GM19463 (cell line): ENCODE data around the gene CDC26.

Experiments
- ATAC-seq: cut with Tn5 transposase; IDR thresholded peaks from one replicate; pipeline ENCODE4 v1.9.1; 2021; ENCODE audit warnings: mild to moderate bottlenecking, moderate library complexity; ENCODE audit not compliant: unreplicated experiment

Gene CDC26

DNA sequence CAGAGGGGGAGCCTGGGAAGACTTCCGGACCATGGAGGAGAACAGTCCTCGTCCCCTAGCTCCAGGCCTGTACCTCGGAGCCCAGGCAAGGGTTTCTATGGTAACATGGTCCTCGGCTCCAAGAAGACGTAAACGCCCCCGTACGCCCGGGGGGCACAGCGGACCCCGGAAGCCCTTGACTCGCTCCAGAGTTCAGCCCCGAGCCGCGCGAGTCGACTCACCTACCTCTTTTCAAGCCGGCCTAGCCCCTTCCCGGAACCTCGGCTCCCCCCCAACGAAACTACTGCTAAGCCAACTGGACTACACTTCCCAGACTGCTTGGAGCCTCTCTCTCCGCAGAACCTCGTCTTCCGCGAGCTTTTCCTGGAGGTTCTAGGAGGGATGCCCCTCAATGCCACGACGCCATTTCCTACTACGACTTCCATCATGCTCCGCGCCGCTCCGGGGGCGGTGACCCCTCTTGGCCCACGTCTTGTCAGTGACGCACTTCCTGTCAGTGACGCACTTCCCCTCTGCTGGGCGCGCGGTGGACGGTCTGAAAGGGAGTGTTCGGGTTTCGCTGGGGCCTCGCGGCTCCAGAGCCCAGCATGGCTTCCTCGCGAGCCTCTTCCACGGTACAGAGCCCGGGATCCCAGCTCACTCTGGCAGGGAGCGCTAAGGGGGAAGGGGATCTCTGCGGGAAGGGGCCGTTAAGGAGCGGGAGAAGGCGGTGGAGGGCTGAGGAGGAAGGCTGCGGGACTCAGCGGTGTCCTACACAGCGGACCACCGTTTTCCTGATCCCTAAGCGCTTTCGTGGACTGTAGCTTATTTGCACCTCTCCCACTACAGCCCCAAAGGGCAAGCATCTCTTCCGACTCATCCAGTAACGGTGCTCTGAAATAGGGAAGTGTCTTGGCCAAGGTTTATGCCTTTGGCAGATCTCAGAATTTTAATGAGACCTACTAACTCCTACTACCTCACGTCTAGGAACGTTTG, at the start of gene CDC26, which contains the start of gene PRPF4:
CDC26 (minus strand) TSS at position 416 of the 975 bp plus-strand sequence. CDS start 3,065 bp downstream, outside the sequence.
PRPF4 (plus strand) TSS at position 502 of the 975 bp plus-strand sequence; CDS start at position 588, 86 bp downstream.
- peak; percentile 99 for ATAC-seq

DNA sequence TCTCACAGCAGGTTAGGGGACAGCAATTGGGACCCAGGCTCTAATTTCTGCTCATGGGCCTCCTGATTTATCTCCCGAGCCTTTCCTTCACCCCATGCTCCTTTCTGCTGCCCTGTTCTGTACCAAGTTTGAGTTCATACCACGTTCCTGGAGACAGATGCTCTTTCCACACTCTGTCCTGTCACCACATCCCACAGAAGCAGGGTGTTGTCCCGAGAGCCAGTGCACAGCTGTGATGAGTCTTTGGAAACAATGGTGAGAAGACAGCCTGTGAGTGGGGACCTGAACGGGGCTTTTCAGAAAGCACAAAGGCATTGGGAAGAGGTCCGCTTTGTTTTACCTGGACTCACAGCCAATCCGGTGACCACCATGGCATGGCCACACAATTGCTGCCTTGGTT, 47.3 kb upstream of the CDC26 start:
- no peak for ATAC-seq

DNA sequence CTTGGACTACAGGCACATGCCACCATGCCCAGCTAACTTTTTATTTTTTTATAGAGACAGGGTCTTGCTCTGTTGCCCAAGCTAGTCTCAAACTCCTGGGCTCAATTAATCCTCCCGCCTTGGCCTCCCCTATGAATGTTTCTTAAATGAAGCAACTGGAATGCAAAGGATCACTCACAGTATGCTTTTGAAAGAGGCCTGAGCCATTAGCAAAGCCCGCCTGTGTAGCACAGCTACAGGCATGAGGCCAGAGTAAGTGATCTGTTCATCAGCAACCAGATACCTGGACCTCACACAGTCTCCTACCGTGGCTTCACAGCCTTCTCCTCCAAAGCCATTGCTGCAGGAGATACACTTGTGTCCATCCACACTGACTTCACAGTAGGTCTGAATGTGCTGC, 44.7 kb upstream of the CDC26 start:
- ATAC-seq, result no peak

DNA sequence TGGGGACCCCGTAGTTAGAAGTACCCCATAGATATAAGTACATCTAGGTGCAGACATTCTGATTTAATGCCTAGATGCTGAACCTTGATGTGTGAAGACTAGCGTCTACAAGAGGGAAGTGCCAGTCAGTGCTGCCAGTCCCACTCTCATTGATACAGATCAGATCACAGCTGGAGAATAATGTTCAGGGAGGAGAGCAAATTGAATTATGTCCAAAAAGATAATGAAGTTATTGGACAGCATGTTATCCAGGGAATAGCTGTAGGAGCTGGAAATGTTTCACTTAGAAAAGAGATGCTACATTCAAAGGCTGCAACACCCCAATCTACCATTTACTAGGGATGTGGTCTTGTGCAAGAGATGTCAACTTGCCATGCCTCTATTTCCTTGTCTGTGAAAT, 43.7 kb upstream of the CDC26 start:
- ATAC-seq, result no peak

DNA sequence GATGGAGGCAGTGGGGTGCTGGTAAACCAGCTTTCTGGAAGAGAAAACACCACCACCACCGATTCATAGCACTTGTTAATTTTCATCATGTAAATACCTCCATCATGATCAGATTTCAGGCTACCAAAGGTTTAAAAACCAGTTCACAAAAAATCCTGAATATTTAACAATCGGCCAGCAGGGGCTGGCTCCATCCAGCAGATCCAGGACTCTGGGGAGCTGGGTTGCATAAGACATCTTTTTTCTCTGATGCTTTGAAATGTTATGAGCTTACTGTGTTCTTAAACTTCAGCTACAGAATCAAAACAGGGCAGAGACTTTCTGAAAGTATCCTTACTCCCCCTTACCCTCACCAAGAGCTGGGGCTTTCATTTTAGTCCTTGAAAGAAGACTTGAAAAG, 42.4 kb upstream of the CDC26 start:
- no peak for ATAC-seq

DNA sequence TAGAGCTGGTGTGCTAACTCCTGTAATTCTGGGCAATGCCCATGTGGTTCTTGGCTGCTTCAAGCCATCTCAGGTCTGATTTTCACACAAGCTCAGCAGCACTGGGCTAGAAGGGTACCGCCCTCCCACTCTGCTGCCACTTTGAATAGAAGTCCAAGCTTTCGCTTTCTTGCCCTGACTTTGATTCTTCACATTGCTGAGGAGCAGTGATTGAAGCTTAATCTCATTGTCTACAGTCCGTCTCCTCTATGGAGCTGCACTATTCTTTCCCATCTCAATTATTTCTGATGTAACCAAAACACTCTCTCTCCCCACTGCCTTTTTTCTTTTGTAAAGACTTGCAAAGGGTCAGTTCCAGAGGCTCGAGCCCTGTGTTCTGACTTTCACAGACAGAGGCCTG, 40.7 kb upstream of the CDC26 start:
- no peak for ATAC-seq

DNA sequence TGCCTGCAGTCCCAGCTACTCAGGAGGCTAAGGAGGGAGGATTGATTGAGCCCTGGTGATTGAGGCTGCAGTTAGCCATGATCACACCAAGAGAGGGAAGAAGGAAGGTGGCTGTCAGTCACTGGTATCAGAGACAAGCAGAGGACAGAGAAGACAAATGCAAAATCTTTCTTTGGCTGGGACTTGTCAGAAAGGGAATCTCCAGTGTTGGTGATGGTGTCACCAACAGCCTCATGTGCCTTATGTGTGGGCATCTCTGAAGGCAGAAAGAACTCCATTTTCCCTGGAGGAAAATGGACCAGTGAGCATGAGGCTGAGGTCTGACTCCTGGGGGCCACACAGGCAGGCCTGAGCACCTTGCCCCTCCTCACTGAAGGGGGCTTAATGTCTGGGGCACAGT, 39.9 kb upstream of the CDC26 start:
- ATAC-seq, result no peak

DNA sequence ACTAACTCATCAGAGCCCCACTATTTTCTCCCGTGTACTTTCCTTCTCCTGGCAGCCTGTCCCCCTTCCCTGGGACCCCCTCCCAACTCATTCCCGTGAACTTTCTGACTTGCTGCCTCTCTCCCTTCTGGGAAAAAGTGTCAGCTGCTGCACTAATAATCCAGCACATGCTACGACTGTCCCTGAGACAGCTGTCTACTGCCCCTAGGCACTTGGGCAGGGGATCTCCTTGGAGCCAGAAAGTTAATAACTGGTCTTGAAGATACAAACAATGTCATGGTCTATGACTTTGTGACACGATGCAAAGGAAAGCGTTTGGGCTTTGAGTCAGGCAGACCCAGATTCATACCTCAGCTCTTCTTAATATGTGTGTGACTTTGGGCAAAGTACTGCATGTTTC, 37.9 kb upstream of the CDC26 start:
- ATAC-seq, result no peak

DNA sequence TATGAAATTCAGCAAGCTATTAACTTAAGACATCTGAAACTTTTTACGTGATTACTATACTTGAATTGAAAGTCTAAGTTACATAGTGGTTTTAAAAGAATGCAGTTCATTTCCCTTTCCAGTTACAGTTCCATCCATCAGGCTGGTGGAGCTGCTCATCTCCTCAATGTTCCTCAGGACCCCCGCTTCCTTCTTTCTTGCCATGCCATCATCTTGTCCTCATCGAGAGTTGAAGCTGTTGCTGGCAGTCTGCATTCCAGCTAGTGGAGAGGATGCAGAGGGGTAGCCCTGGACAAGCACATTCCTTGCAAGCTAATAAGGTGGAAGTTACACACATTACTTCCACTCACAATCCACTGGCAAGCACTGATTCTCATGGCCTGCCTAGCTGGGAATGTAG, 36.6 kb upstream of the CDC26 start:
- ATAC-seq, result no peak

DNA sequence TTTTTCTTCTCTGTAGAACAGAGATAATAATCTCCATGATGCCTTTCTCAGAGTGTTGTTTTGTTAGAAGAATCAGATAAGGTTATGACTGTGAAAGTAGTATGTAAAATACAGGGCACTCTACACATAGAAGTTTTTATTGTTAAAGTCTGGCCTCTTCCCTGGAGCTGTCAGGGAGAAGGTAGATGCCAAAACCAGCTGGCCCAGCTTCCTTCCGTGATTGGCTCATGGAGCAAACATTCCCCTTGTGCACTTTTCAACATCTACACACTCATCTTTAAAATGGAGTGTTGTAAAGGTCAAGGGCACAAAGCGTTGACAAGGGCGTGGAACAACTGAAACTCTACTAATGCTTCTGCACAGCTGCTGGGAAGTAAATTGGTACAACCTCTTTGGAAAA, 35.2 kb upstream of the CDC26 start:
- no peak for ATAC-seq

DNA sequence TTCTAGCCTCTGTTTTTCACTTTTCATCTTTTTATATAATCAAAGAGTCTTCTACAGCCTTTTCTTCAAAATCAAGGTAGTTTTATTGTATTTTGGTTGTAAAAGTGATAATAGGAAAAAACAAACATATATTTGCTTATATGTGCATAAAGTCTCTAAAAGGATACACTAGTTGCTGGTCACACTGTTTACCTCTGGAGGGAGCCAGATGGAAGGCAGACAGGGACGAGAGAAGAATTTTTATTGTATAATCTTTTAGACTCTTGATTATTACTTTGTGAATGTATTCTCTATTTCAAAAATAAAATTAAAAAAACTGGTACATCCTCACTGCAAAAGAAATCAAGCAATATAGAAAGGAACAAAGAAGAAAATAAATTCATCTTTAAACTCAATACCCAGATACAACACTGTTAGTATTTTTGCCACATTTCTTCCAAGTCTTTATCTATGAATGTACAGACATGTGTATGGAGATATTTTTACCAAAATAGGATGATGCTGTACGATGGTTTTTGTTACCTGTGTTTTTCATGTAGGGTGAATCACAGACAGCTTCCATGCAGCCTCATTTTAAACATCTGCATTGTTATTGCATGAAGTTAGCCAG, 33.9 kb upstream of the CDC26 start:
- no peak for ATAC-seq

DNA sequence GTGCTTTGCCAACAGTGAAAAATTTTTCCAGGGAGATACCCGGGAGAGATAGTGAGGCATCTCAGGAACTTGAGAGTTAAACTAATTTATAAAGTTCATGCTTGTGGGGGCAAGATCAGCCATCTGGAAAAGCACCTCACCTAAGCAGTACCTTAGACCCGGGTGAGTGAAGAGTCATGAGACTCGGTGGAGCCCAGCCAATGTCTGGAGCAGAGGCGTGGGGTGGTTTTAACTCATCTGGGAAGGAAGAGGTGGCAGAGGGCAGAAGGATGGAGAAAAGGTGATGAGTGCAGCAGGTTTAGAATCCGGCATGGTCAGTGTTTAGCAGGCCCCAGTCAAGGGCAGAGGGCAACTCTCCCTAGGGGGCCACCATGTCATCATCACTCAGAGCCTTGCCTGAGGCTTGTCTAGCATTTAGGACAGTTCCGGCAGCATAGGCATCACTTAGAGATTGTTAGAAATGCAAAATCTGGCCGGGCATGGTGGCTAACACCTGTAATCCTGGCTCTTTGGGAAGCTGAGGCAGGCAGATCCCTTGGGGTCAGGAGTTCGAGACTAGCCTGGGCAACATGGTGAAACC, 32.1 kb upstream of the CDC26 start:
- ATAC-seq, result no peak

DNA sequence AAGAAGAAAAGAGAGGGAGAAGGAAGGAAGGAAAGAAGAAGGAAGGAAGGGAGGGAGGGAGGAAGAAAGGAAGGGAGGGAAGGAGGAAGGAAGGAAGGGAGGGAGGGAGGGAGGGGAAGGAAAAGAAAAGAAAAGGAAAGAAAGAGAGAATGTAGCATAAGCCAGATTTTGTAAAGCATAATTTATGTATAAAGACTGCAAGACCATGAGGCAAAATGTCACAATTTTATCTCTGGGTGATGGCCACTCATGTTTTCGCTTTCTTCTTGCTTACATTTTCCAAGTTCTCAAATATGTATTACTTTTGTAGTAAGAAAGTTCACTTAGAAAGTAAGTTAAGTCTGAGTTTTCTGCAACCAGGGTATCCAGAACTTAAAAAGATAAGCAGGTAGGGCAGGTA, 31.2 kb upstream of the CDC26 start:
- ATAC-seq, result no peak

DNA sequence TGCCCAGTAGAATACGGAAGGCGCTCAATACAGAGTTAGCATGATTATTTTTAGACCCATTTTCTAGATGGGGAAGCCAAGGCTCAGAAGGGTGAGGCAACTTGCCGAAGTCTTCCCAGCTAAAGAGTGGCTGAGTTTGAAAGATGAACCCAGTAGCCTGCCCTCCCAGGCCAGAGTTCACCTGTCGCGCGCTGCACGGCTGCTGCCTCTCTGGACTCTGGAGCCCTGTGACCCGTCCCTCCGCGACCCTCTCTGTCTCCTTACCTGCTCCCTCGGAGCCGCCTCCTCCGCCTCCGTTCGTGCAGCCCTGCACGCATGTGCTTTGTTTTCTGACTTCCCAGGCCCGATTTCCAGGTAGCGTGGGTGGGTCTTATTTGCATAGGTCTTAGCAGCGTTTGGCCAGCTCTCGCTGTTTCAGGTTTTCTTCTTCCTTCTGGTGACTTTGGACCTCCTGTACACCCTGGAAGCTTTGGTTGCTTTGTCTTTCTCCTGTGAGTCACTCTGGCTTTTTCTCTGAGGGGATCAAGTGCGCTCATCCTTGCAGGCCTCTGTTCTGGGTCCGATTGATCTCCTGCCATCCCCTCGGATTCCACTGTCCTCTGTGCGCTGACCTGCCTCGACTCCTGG, 27.5 kb upstream of the CDC26 start, which contains the start of gene RNF183:
RNF183 (minus strand) TSS at position 585 of the 627 bp plus-strand sequence. CDS start 5,192 bp downstream, outside the sequence.
- no peak for ATAC-seq

DNA sequence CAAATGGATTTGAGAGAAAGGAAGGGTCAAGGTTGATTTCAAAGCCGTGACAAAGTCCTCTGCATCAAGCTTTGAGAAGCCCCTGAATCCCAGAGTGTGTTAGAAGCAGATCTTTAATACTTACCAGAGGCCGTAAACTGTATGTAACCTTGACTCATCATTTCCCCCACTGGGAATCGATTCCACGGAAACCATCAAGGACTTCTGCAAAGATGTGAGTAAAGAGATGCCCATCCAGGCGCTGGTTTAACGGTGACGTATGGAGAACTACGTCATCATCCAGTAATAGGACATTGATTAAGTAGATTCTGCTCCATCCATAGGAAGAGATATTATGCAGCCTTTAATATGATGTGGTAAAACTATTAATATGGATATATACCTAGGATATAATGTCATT, 26.2 kb upstream of the CDC26 start:
- ATAC-seq, result no peak

DNA sequence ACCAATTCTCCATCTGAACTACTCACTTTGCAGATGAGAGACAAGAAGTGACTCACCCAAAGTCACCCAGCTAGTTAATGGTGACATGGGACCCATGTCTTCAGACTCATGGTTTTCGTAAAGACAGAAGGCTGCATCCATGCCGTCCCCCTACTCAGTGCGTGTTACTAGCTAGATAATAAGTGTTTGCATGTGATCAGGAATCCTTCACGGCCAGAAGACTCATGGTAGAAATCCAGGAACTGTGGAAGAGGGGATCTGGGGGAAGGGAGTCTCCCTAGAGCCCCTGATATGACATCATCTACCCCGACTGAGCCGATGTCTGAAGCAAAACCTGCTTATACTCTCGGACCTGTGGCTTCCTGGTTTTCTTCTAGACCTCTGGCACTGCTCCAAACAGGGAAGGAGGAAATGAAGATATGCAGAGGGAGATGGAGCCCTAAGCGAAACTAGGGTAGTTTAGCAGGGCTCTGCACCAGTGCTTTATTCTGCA, 24.5 kb upstream of the CDC26 start:
- ATAC-seq, result no peak

DNA sequence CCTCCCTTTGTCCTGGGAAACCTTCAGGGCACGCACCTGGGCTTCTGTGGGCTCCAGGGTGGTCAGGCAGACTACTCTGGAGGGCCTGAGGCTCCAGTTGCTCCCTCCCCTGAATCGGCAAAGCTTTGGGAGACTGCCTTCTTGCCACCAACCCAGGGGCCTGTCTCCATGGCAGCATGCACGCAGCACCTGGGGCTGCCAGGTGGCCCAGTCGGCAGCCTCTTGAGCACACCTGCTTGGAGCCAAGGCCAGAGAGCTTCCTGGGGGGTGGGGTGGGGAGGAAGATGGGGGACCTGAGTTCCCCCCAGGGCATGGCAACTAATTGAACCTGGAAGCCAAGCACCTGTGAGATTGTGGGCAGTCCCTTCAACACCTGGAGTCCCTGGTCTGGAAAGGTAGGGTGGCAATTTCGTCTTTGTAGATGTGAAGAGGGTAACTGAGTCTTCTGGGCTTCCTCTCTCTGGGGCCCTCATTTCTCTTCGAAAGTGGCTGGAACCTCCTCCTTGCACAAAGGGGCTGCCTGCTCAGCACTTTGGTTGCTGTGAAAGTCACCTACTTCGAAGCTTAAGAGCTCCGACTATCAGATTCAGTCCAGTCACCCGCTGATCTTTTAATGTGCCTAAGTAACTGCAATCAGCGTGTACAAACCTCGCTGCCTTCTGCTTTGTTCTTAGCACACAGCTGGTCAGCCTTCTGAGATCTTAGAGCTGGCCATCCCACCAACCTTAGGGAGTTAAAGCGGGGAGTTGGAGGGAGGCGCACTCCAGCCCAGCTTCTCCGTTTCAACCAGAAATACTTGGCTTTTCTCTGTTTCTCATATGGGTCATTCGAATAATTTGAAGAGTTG, 23.8 kb upstream of the CDC26 start:
- no peak for ATAC-seq

DNA sequence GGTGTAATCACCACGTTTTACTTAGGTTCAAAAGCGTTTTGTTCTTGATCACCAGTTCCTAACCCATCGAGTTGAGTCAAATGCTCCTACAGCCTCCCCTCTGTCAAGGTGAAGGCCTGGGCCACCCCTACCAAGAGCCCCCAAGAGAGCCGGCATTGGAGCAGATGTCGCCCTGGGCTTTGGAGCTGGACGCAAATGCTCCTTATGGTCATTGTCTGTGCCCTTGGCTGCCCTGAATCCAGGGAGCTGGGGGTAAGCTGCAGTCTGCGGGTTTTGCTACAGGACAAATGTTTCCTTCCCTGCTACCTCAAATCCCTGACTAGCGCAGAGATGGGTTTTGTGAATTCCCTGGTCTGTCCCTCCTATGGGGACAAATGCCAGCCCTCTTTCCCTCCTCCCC, 22.9 kb upstream of the CDC26 start:
- ATAC-seq, result no peak

DNA sequence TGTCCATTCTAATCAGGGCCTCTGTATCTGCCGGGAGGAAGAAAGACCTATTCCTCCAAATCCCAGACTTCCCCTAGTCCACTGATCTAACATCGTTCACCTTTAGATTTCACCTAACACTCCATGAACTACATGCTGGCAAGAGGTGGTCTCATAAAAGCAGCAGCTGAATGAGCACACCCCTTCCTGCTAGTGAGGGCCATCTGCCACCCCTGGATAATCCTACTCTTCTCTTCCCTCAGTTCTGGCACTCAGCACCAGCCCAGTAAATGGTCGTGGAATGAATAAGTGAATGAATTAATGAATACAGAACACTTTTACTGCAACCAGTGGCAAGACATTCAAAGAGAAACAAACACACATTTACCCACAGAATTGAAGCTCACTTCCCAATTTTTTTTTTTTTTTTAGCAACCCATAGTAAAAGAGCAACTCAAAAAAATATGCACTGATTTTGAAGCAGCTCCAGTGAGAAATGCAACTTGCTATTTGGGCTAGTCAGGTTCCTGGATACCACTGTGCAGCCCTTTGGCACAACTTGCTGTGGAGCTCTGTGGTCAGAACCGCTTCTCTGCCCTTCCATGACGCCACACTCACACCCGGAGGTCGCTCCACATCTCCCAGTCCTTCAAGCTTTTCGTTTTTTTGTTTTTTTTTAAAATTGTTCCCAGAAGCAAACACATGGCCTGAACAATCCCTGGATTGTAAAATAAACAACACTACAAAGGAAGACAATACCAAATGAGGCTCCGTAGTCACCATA, 21.6 kb upstream of the CDC26 start:
- no peak for ATAC-seq
